Trophoblast cell (in vitro differentiated cells and primary cell): ENCODE results near the gene CDH6.

Source experiments
- DNase-seq, 2 donors: peaks; one replicate each; pipeline ENCODE4 v3.0.0-alpha.2; 2016
- H2AFZ ChIP-seq: 2 replicates; pipeline ENCODE4 v1.6.1; 2013; ENCODE audit warnings: low read length, moderate library complexity, mild to moderate bottlenecking; ENCODE audit not compliant: insufficient read depth, poor library complexity
- H2AK5ac ChIP-seq: 2 replicates; pipeline ENCODE4 v1.6.1; 2013; ENCODE audit warnings: mild to moderate bottlenecking, low read length
- H2BK120ac ChIP-seq: 2 replicates; pipeline ENCODE4 v1.6.1; 2013; ENCODE audit warnings: low read length, mild to moderate bottlenecking, moderate library complexity; ENCODE audit not compliant: insufficient read depth, poor library complexity
- H2BK12ac ChIP-seq: 2 replicates; pipeline ENCODE4 v1.6.1; 2013; ENCODE audit warnings: mild to moderate bottlenecking, low read length, moderate library complexity
- H2BK5ac ChIP-seq: 2 replicates; pipeline ENCODE4 v1.6.1; 2013; ENCODE audit warnings: low read length, low read depth, moderate library complexity, mild to moderate bottlenecking; ENCODE audit not compliant: poor library complexity
- H3K14ac ChIP-seq: 2 replicates; pipeline ENCODE4 v1.6.1; 2013; ENCODE audit warnings: mild to moderate bottlenecking, low read length
- H3K18ac ChIP-seq: 2 replicates; pipeline ENCODE4 v1.6.1; 2013; ENCODE audit warnings: mild to moderate bottlenecking, low read length
- H3K23ac ChIP-seq: 2 replicates; pipeline ENCODE4 v1.6.1; 2013; ENCODE audit warnings: low read length
- H3K27ac ChIP-seq: 2 replicates; pipeline ENCODE4 v1.5.1; 2013; ENCODE audit warnings: low read depth, mild to moderate bottlenecking, inconsistent platforms, low read length, moderate library complexity
- H3K27me3 ChIP-seq: 2 replicates; pipeline ENCODE4 v1.6.1; 2013; ENCODE audit warnings: inconsistent platforms, mild to moderate bottlenecking, low read length, moderate library complexity; ENCODE audit not compliant: insufficient read depth
- H3K36me3 ChIP-seq, 2 experiments: 1 replicate in 1 of 2; 2 replicates in 1 of 2; pipeline ENCODE4 v1.6.1; 2013; ENCODE audit warnings: low read length in 2 of 2, mild to moderate bottlenecking in 2 of 2, moderate library complexity in 1 of 2; ENCODE audit not compliant: insufficient read depth in 2 of 2, control insufficient read depth in 1 of 2
- H3K4ac ChIP-seq: 2 replicates; pipeline ENCODE4 v1.6.1; 2013; ENCODE audit warnings: low read depth, mild to moderate bottlenecking, low read length, moderate library complexity
- H3K4me1 ChIP-seq, 2 experiments: 1 replicate in 1 of 2; 2 replicates in 1 of 2; pipeline ENCODE4 v1.6.1; 2013; ENCODE audit warnings: low read length in 2 of 2, mild to moderate bottlenecking in 2 of 2, moderate library complexity in 1 of 2; ENCODE audit not compliant: insufficient read depth in 2 of 2, control insufficient read depth in 1 of 2
- H3K4me2 ChIP-seq: 2 replicates; pipeline ENCODE4 v1.6.1; 2013; ENCODE audit warnings: inconsistent platforms, mild to moderate bottlenecking, low read length, moderate library complexity
- H3K4me3 ChIP-seq: 2 replicates; pipeline ENCODE4 v1.5.1; 2013; ENCODE audit warnings: mild to moderate bottlenecking, low read depth, low read length, inconsistent platforms
- H3K79me1 ChIP-seq: one replicate; pipeline ENCODE4 v1.6.1; 2013; ENCODE audit warnings: low read length
- H3K79me2 ChIP-seq: 2 replicates; pipeline ENCODE4 v1.6.1; 2013; ENCODE audit warnings: low read length, mild to moderate bottlenecking; ENCODE audit not compliant: control insufficient read depth, insufficient read depth, poor library complexity
- H3K9ac ChIP-seq: 2 replicates; pipeline ENCODE4 v1.6.1; 2013; ENCODE audit warnings: mild to moderate bottlenecking, low read length
- H3K9me3 ChIP-seq: 2 replicates; pipeline ENCODE4 v1.6.1; 2013; ENCODE audit warnings: low read depth, mild to moderate bottlenecking, control low read depth, inconsistent platforms, low read length; ENCODE audit not compliant: insufficient read depth
- H4K12ac ChIP-seq: 2 replicates; pipeline ENCODE4 v1.6.1; 2013; ENCODE audit warnings: low read depth, mild to moderate bottlenecking, low read length, moderate library complexity
- H4K8ac ChIP-seq: 2 replicates; pipeline ENCODE4 v1.6.1; 2013; ENCODE audit warnings: low read depth, mild to moderate bottlenecking, low read length, moderate library complexity
- H4K91ac ChIP-seq: one replicate; pipeline ENCODE4 v1.6.1; 2013; ENCODE audit warnings: low read depth, mild to moderate bottlenecking, low read length, moderate library complexity
- WGBS: extraction: QIAGEN DNeasy Blood & Tissue Kit; methylation state at CpG from one replicate; pipeline ENCODE4 v1.1.7; 2013; ENCODE audit warnings: missing lambda C conversion rate; ENCODE audit not compliant: insufficient read length, insufficient coverage; ENCODE audit errors: extremely low coverage; 5-methylcytosine and 5-hydroxymethylcytosine counted together

Gene CDH6

DNA sequence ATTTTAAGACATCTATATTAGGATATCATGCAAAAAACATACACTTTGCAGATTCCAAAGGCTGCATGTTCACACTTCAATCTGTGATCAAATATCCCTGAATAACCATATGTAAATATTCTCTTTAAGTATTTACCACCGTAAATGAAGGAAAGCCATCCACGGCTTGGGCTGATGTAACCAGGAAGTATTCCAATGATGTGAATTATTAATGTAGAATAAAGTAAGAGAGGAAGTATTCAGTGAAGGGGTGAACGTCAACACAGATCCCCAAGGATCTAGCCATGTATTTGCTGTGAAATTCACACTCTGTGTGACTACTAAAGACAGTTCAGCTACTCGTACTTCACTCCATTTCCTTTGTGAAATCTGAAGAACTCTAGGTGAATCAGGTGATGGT lies 75.2 kb downstream of the CDH6 start:
- Histone ChIP-seq H4K91ac (no peak overlapping the region), H3K27me3 (no peaks in the 10 kb centered on the region), H3K79me1 (no peaks in the 10 kb centered on the region), H2BK5ac (no peak overlapping the region), H2AK5ac (no peak overlapping the region), H3K9ac (no peak overlapping the region), H2AFZ (no peak overlapping the region), H3K4me3 (no peak overlapping the region), H3K9me3 (no peaks in the 10 kb centered on the region), H3K18ac (no peak overlapping the region), H3K27ac (no peak overlapping the region), H3K79me2 (no peaks in the 10 kb centered on the region), H3K23ac (no peak overlapping the region), H2BK120ac (no peak overlapping the region), H3K4me1 (no peaks in the 10 kb centered on the region), H4K12ac (no peak overlapping the region), H2BK12ac (no peak overlapping the region), H3K4ac (no peak overlapping the region), H3K4me2 (no peak overlapping the region), H3K36me3 (no peaks in the 10 kb centered on the region), H3K14ac (no peak overlapping the region), H4K8ac (no peak overlapping the region)
- no CpG with 5 or more reads among the region's 4 CpGs for WGBS
- no peak for DNase-seq

DNA sequence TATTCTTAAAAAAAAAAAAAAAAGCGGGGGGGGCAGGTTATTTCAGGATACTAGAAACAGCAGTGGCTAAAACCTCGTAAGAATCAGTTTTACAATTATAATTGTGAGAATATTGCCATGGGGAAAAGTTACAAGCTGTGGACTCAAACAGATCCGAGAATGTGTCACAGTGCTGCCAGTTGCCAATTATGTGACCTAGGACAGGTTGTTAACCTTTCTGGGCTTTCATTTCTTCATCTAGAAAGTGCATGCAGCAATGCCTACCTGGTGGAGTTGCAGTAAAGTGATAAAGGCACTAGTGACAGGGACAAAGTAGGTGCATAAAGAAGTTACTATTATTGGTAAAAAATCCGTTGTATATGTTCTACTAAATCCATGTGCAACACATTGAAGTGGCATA lies 75.8 kb downstream of the CDH6 start:
- H3K36me3 ChIP-seq = no peaks in the 10 kb centered on the region

DNA sequence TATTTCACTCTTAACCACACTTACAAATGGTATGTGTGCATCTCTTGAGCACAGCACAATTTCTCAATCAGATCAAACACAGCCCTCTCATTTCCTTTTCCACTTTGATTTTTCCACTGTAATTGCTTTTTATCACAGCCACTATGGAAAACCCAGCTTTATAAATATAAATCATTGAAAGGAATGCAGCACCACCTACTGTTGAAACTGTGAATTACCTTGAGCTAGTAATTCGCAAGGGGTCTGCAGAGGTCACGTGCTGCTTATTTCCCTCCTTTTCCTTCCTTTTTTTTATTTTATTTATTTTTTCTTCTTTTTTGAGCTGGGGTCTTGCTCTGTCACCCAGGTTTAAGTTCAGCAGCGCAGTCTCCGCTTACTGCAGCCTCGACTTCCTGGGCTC lies 76.9 kb downstream of the CDH6 start:
- no peak overlapping the region for H2BK12ac ChIP-seq
- no peak overlapping the region for H3K18ac ChIP-seq
- no peak overlapping the region for H3K4me2 ChIP-seq
- H4K91ac ChIP-seq = no peak overlapping the region
- H3K4ac ChIP-seq = no peak overlapping the region
- no peak overlapping the region for H4K12ac ChIP-seq
- DNase-seq = peak in 1 of 2 donors; percentile 34
- no peak overlapping the region for H2AFZ ChIP-seq
- H3K36me3 ChIP-seq = no peaks in the 10 kb centered on the region
- no peak overlapping the region for H3K4me3 ChIP-seq
- no peak overlapping the region for H2BK5ac ChIP-seq
- WGBS = no CpG with 5 or more reads among the region's 5 CpGs
- H2BK120ac ChIP-seq = no peak overlapping the region
- H3K23ac ChIP-seq = no peak overlapping the region
- no peak overlapping the region for H4K8ac ChIP-seq
- peaks cover 1% of the 10 kb centered on the region for H3K9me3 ChIP-seq
- no peaks in the 10 kb centered on the region for H3K79me1 ChIP-seq
- H3K27ac ChIP-seq = no peak overlapping the region
- H2AK5ac ChIP-seq = no peak overlapping the region
- no peak overlapping the region for H3K14ac ChIP-seq
- no peaks in the 10 kb centered on the region for H3K4me1 ChIP-seq
- H3K79me2 ChIP-seq = no peaks in the 10 kb centered on the region
- H3K9ac ChIP-seq = no peak overlapping the region
- no peaks in the 10 kb centered on the region for H3K27me3 ChIP-seq

More for the DNA sequence above, 75.8 kb downstream of the CDH6 start:
- Histone ChIP-seq H3K4ac (no peak overlapping the region), H2AFZ (no peak overlapping the region), H3K4me1 (no peaks in the 10 kb centered on the region), H2BK5ac (no peak overlapping the region), H2BK12ac (no peak overlapping the region), H3K23ac (no peak overlapping the region), H3K9ac (no peak overlapping the region), H3K14ac (no peak overlapping the region), H4K8ac (no peak overlapping the region), H3K79me2 (no peaks in the 10 kb centered on the region), H3K4me3 (no peak overlapping the region), H3K4me2 (no peak overlapping the region), H3K27me3 (no peaks in the 10 kb centered on the region), H2BK120ac (no peak overlapping the region), H3K27ac (no peak overlapping the region), H3K79me1 (no peaks in the 10 kb centered on the region), H3K18ac (no peak overlapping the region), H4K91ac (no peak overlapping the region), H2AK5ac (no peak overlapping the region), H3K9me3 (no peaks in the 10 kb centered on the region), H4K12ac (no peak overlapping the region)
- no CpG with 5 or more reads among the region's 4 CpGs for WGBS
- DNase-seq = no peak

DNA sequence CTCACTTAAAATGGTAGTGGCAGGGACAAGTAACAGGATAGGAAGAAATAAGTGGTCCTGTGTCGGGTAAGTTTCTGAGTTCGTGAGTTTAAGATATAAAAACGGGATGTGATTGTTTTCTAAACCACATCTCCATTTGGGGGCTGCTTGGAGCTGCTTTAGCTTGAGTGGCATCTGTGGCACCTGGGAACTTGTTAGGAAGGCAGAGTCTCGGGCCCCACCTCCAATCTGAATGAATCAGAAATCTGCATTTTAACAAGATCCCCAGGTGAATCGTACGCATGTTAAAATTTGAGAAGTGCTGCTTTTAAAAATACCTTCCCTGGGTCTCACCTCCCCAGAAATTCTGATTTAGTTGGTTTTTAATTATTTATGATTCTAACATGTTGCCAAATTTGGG lies 78.1 kb downstream of the CDH6 start:
- no peak overlapping the region for H3K4me2 ChIP-seq
- no peak overlapping the region for H3K9ac ChIP-seq
- H3K9me3 ChIP-seq = peaks cover 1% of the 10 kb centered on the region
- no peaks in the 10 kb centered on the region for H3K79me2 ChIP-seq
- H2BK120ac ChIP-seq = no peak overlapping the region
- H3K4me1 ChIP-seq = no peaks in the 10 kb centered on the region
- no peak overlapping the region for H2AFZ ChIP-seq
- H3K23ac ChIP-seq = no peak overlapping the region
- H2AK5ac ChIP-seq = no peak overlapping the region
- no peak overlapping the region for H3K14ac ChIP-seq
- no peak for DNase-seq
- no peak overlapping the region for H4K12ac ChIP-seq
- no peak overlapping the region for H4K8ac ChIP-seq
- no CpG with 5 or more reads among the region's 6 CpGs for WGBS
- H3K36me3 ChIP-seq = no peaks in the 10 kb centered on the region
- no peak overlapping the region for H3K4me3 ChIP-seq
- no peak overlapping the region for H3K18ac ChIP-seq
- no peak overlapping the region for H4K91ac ChIP-seq
- no peak overlapping the region for H3K4ac ChIP-seq
- no peak overlapping the region for H3K27ac ChIP-seq
- H3K27me3 ChIP-seq = no peaks in the 10 kb centered on the region
- no peak overlapping the region for H2BK12ac ChIP-seq
- no peak overlapping the region for H2BK5ac ChIP-seq
- no peaks in the 10 kb centered on the region for H3K79me1 ChIP-seq
